Measurements from ENCODE around the gene ODF4. TPM values are rescaled to one million over a fixed set of nuclear protein-coding genes. Genes with fewer than 3 reads are reported as not detected.

Gene ODF4
- polyA plus RNA-seq, 1 of the 3 experiments (the other 2 are of a cell fraction): not detected

DNA sequence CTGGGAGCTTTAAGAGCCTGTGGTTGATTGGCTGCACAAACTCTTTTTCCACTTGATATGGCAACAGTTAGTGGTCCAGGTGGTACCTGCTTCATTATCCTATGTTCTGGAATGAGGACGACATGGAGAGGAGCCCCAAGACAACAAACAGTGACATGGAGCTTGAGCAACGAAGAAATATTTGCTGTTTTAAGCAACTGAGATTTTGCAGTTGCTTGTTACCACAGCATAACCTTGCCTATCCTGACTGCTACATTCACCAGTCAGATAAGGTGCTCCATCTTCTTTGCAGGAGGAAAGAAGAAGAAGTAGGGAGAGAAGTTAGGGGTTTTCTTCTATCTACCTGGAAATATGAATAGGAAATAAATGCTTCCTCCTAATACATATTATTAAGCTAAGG is 7.5 kb upstream of the ODF4 start (continued):
- no peak for TF ChIP-seq TAF1 (IDR thresholded peaks at IDR 0.05; ENCODE audit: borderline replicate concordance, low read depth, low read length)
- TF ChIP-seq POLR2AphosphoS5 (IDR thresholded peaks at IDR 0.05; ENCODE audit: low read depth, low read length): no peak
- TF ChIP-seq, protein P1, sequence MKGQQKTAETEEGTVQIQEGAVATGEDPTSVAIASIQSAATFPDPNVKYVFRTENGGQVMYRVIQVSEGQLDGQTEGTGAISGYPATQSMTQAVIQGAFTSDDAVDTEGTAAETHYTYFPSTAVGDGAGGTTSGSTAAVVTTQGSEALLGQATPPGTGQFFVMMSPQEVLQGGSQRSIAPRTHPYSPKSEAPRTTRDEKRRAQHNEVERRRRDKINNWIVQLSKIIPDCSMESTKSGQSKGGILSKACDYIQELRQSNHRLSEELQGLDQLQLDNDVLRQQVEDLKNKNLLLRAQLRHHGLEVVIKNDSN (IDR thresholded peaks at IDR 0.05; ENCODE audit: borderline replicate concordance, low read depth): no peak

DNA sequence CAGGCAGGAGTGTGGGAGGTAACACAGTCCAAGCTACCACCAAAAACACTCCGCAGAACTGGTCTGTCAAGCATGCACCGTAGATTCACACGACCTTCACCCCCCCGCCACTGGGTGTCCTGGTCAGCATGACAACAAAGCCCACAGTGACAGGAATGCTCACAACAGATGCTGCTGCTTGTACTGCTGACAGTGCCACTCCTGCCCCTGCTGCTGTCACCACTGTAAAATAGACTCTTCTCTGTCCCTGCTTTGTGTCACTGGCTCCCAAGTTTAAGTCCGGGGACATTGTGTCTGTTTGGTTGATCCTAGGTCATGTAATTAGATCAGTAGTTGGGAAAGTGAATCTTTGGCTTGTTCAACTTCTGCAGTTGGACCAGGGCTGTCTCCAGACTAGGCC is 7.0 kb upstream of the ODF4 start:
- Histone ChIP-seq H3K4me1 (ENCODE audit: control insufficient read depth in 1 of 2, insufficient read depth in 2 of 2, low read depth in 1 of 2, low read length in 1 of 2) (peaks cover 0 to 3% of the 10 kb centered on the region in 2 experiments; a peak in 1 of 4 replicates), H3K9me2 (no peaks in the 10 kb centered on the region), H3K4me3 (ENCODE audit: low read depth in 2 of 2, low read length in 1 of 2) (no peak overlapping the region), H3K36me3 (replicated peaks in 1 of 2; ENCODE audit: control insufficient read depth in 1 of 2, insufficient read depth in 2 of 2, low read length in 1 of 2) (no peaks in the 10 kb centered on the region), H4K20me1 (ENCODE audit: insufficient read depth) (no peaks in the 10 kb centered on the region), H2AFZ (ENCODE audit: low read depth) (no peak overlapping the region), H3K9me3 (no peaks in the 10 kb centered on the region), H3K4me2 (no peak overlapping the region), H3K27ac (ENCODE audit: low read depth in 2 of 2, low read length in 1 of 2) (no peak overlapping the region), H3K79me2 (ENCODE audit: insufficient read depth) (no peaks in the 10 kb centered on the region), H3K9ac (no peak overlapping the region), H3K27me3 (ENCODE audit: insufficient read depth) (no peaks in the 10 kb centered on the region), H3F3A (replicated peaks; ENCODE audit: insufficient read depth) (no peaks in the 10 kb centered on the region)
- 36% methylated on average over 3 of the region's 5 CpGs for WGBS (ENCODE audit: low lambda C conversion rate)
- POLR2A ChIA-PET: no interaction called here
- CTCF ChIA-PET: interaction anchor here (1.0 kb wide), 1 partner anchor 259 kb away, joined by 3 read pairs; no protein-coding TSS in a partner anchor
- DNase-seq: peak; percentile 64
- TF ChIP-seq TAF1 (IDR thresholded peaks at IDR 0.05; ENCODE audit: borderline replicate concordance, low read depth, low read length) (no peak), MXI1 (IDR thresholded peaks at IDR 0.05; ENCODE audit: low read depth, low read length) (peak; percentile 68)

- Histone ChIP-seq H3K9me2 (no peaks in the 10 kb centered on the region), H4K20me1 (ENCODE audit: insufficient read depth) (no peaks in the 10 kb centered on the region), H3K27me3 (ENCODE audit: insufficient read depth) (no peaks in the 10 kb centered on the region), H3K9me3 (no peaks in the 10 kb centered on the region), H3K9ac (no peak overlapping the region), H3K36me3 (replicated peaks in 1 of 2; ENCODE audit: control insufficient read depth in 1 of 2, insufficient read depth in 2 of 2, low read length in 1 of 2) (no peaks in the 10 kb centered on the region), H3K27ac (ENCODE audit: low read depth in 2 of 2, low read length in 1 of 2) (no peak overlapping the region), H2AFZ (ENCODE audit: low read depth) (no peak overlapping the region), H3K4me1 (ENCODE audit: control insufficient read depth in 1 of 2, insufficient read depth in 2 of 2, low read depth in 1 of 2, low read length in 1 of 2) (peaks cover 0 to 3% of the 10 kb centered on the region in 2 experiments; a peak in 1 of 4 replicates), H3K4me3 (ENCODE audit: low read depth in 2 of 2, low read length in 1 of 2) (no peak overlapping the region), H3K79me2 (ENCODE audit: insufficient read depth) (no peaks in the 10 kb centered on the region), H3F3A (replicated peaks; ENCODE audit: insufficient read depth) (no peaks in the 10 kb centered on the region), H3K4me2 (no peak overlapping the region)
- peak; percentile 4 for DNase-seq
- WGBS (ENCODE audit: low lambda C conversion rate): 89% methylated on average over 3 of the region's 4 CpGs
- POLR2A ChIA-PET: no interaction called here
- CTCF ChIA-PET: no interaction called here
- TF ChIP-seq ZBTB33 (IDR thresholded peaks at IDR 0.05; ENCODE audit: borderline replicate concordance, low read depth): no peak
- TF ChIP-seq RAD21 (IDR thresholded peaks at IDR 0.05; ENCODE audit: low read length): no peak
- TF ChIP-seq FOXJ3 (CRISPR knock-in tag; IDR thresholded peaks at IDR 0.05): no peak
- no peak for TF ChIP-seq POLR2AphosphoS5 (IDR thresholded peaks at IDR 0.05; ENCODE audit: low read depth, low read length)
- no peak for TF ChIP-seq EP300 (IDR thresholded peaks at IDR 0.05; ENCODE audit: borderline replicate concordance in 1 of 2, low read depth in 1 of 2, low read length in 1 of 2)
- no peak for TF ChIP-seq FOXM1 (IDR thresholded peaks at IDR 0.05; ENCODE audit: low read depth)
- no peak for TF ChIP-seq PBX3 (IDR thresholded peaks at IDR 0.05)
- TF ChIP-seq, protein P2, sequence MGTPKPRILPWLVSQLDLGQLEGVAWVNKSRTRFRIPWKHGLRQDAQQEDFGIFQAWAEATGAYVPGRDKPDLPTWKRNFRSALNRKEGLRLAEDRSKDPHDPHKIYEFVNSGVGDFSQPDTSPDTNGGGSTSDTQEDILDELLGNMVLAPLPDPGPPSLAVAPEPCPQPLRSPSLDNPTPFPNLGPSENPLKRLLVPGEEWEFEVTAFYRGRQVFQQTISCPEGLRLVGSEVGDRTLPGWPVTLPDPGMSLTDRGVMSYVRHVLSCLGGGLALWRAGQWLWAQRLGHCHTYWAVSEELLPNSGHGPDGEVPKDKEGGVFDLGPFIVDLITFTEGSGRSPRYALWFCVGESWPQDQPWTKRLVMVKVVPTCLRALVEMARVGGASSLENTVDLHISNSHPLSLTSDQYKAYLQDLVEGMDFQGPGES (IDR thresholded peaks at IDR 0.05; ENCODE audit: low read depth, low read length): no peak
- no peak for TF ChIP-seq YY1 (IDR thresholded peaks at IDR 0.05; ENCODE audit: low read depth)
Observed at GRCh38 chr17:8333281-8333680, 6.4 kb upstream of the ODF4 start.
